NT2/D1 (cell line): ENCODE measurements around the gene CDKN1C.

Experiments
- DNase-seq: peaks from one replicate; pipeline ENCODE4 v3.0.0-alpha.2; 2011; ENCODE audit warnings: low read depth, low spot score
- H3K27me3 ChIP-seq: 2 replicates; pipeline ENCODE4 v1.6.0; 2011; ENCODE audit warnings: mild to moderate bottlenecking; ENCODE audit not compliant: insufficient read length, insufficient read depth
- H3K36me3 ChIP-seq: 2 replicates; pipeline ENCODE4 v1.6.1; 2011; ENCODE audit warnings: mild to moderate bottlenecking, low read length, mixed read lengths; ENCODE audit not compliant: insufficient read depth, insufficient read length
- H3K4me1 ChIP-seq: 2 replicates; pipeline ENCODE4 v1.5.1; 2011; ENCODE audit not compliant: insufficient read depth, insufficient read length
- H3K4me3 ChIP-seq: 2 replicates; pipeline ENCODE4 v1.5.1; 2011; ENCODE audit warnings: low read depth; ENCODE audit not compliant: insufficient read length
- H3K9ac ChIP-seq: 2 replicates; pipeline ENCODE4 v1.6.0; 2011; ENCODE audit warnings: low read depth; ENCODE audit not compliant: insufficient read length
- H3K9me3 ChIP-seq: 2 replicates; pipeline ENCODE4 v1.5.1; 2011; ENCODE audit warnings: mild to moderate bottlenecking, low read length; ENCODE audit not compliant: insufficient read depth
- SUZ12 ChIP-seq: IDR thresholded peaks from 2 replicates; pipeline ENCODE4 v1.6.1; 2011; ENCODE audit not compliant: insufficient read length, insufficient read depth; ENCODE audit errors: extremely low read depth
- YY1 ChIP-seq: IDR thresholded peaks from 2 replicates; pipeline ENCODE4 v1.6.1; 2011; ENCODE audit not compliant: insufficient read length, insufficient read depth
- ZNF274 ChIP-seq: IDR thresholded peaks from 2 replicates; pipeline ENCODE4 v1.6.1; 2011; ENCODE audit warnings: mild to moderate bottlenecking, low read depth, low read length

The CDKN1C gene

GRCh38 chr11:2837651-2838050, 47.9 kb downstream of the CDKN1C start:
- TF ChIP-seq SUZ12 (no peak), YY1 (no peak), ZNF274 (no peak)
- H3K9ac ChIP-seq, result peak overlapping the region; percentile 16
- H3K4me1 ChIP-seq, result peaks cover 37% of the 10 kb centered on the region
- peaks cover 6% of the 10 kb centered on the region for H3K27me3 ChIP-seq
- H3K9me3 ChIP-seq, result no peaks in the 10 kb centered on the region
- no peak overlapping the region for H3K4me3 ChIP-seq
- no peaks in the 10 kb centered on the region for H3K36me3 ChIP-seq
- no peak for DNase-seq

DNA sequence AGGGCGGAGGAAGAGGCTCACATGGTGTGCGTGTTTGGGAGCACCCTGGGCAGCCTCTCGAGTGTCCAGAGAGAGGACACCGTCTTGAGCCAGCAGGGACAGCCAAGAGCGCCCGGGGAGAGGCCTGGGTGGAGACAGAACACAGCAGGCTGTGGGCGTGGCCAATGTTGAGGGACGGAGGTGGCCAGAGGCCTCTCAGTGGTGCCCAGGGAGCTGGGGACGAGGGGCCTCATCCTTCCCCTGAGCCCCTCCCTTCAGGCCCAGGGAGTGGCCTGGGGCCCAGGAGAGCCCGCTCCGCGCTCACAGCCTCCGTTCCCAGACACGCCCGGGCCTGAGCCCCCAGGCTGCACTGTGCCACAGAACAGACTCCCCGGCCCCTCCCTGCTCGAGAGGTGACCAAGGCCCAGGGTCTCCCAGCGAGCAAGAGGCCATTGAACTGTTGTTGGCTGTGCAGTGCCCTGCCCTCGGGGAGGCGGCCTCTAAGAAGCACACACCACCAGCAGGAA, 48.4 kb downstream of the CDKN1C start:
- H3K36me3 ChIP-seq, result no peaks in the 10 kb centered on the region
- H3K9ac ChIP-seq, result peak overlapping the region; percentile 36
- no peak overlapping the region for H3K4me3 ChIP-seq
- DNase-seq, result no peak
- TF ChIP-seq ZNF274 (no peak), YY1 (no peak), SUZ12 (no peak)
- H3K9me3 ChIP-seq, result no peaks in the 10 kb centered on the region
- H3K4me1 ChIP-seq, result peaks cover 37% of the 10 kb centered on the region
- peaks cover under 1% of the 10 kb centered on the region for H3K27me3 ChIP-seq

GRCh38 chr11:2836315-2837095, 49.1 kb downstream of the CDKN1C start:
- Histone ChIP-seq H3K9ac (peak overlapping the region; percentile 36), H3K4me1 (peaks cover 36% of the 10 kb centered on the region), H3K36me3 (no peaks in the 10 kb centered on the region), H3K9me3 (no peaks in the 10 kb centered on the region), H3K4me3 (no peak overlapping the region), H3K27me3 (no peaks in the 10 kb centered on the region)
- no peak for TF ChIP-seq YY1
- TF ChIP-seq SUZ12, result no peak
- TF ChIP-seq ZNF274, result no peak
- DNase-seq, result no peak

DNA sequence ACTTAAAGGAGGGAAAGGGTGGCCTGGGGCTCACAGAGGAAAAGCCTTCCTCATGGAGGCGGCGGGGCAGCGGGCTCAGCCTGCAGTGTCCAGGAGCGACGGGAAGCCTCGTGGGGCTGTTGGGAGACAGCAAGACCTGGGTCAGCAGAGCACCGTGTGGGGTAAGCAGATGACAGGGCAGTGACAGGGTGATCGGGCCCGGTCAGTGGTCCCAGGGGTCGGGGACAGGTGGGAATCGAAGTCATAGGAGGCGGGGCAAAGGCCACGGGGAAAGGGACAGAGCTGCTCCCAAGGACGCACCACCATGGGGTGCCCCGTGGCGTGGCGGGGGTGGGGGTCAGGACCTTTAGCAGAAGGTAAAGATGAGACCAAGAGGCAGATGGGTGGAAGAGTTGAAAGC, 49.8 kb downstream of the CDKN1C start:
- H3K27me3 ChIP-seq, result no peaks in the 10 kb centered on the region
- H3K36me3 ChIP-seq, result no peaks in the 10 kb centered on the region
- no peaks in the 10 kb centered on the region for H3K9me3 ChIP-seq
- TF ChIP-seq SUZ12, result no peak
- no peak for TF ChIP-seq ZNF274
- no peak for TF ChIP-seq YY1
- no peak overlapping the region for H3K9ac ChIP-seq
- H3K4me1 ChIP-seq, result peaks cover 33% of the 10 kb centered on the region
- DNase-seq, result no peak
- no peak overlapping the region for H3K4me3 ChIP-seq

GRCh38 chr11:2835296-2835695, 50.3 kb downstream of the CDKN1C start:
- H3K9me3 ChIP-seq, result no peaks in the 10 kb centered on the region
- TF ChIP-seq SUZ12, result no peak
- TF ChIP-seq ZNF274, result no peak
- no peak for TF ChIP-seq YY1
- no peaks in the 10 kb centered on the region for H3K36me3 ChIP-seq
- H3K4me1 ChIP-seq, result peaks cover 33% of the 10 kb centered on the region
- no peak for DNase-seq
- H3K4me3 ChIP-seq, result no peak overlapping the region
- H3K9ac ChIP-seq, result no peak overlapping the region
- H3K27me3 ChIP-seq, result no peaks in the 10 kb centered on the region

DNA sequence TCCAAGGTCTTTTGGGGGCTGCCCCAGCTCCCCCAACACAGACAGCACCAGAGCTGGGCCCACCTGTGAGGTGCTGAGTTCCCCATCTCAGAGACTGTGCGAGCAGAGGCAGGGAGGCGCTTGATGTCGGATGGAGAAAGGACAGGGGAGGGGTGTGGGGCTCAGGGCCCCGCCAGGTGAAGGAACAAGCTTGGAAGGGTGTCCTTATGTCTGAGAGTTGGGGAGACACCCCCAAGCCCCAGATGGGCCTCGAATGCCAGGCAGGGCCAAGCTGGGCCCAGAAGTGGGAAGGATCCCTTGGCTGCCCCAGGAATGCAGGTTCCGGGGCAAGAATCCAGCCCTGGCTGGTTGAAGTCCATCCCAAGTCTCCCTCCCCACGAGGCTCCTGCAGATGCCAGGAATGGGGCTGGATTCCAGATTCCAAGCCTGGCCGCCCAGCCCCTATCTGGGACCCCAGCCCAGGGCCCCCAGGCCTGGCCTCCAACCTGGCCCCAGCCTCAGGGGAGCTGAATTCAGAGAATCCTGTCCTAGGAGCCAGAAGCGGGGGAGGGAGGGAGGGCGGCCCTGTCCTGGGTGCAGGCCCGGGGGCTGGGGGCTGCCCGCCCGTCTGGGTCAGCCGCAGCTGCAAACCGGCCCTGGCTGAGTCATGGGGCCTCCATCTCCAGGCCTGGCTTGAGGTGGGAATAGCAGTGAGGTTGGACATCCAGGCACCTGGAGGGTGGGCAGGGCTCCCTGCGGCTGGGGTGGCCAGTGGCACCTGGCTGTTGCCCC, 50.9 kb downstream of the CDKN1C start:
- Histone ChIP-seq H3K4me3 (no peak overlapping the region), H3K4me1 (peaks cover 32% of the 10 kb centered on the region)

More for the DNA sequence above, 50.9 kb downstream of the CDKN1C start:
- TF ChIP-seq ZNF274 (no peak), SUZ12 (no peak), YY1 (no peak)
- Histone ChIP-seq H3K9me3 (no peaks in the 10 kb centered on the region), H3K9ac (peak overlapping the region; percentile 8), H3K27me3 (no peaks in the 10 kb centered on the region), H3K36me3 (no peaks in the 10 kb centered on the region)
- no peak for DNase-seq
